Nasal cavity respiratory epithelium epithelial cell of viscerocranial mucosa (primary cell): ENCODE results near the gene RASSF10. TPM values are rescaled to one million over a fixed set of nuclear protein-coding genes. Genes with fewer than 3 reads are reported as not detected.

Source experiments
- total RNA-seq: library from RNA; depleted of rRNA; stranded (reverse); fragments of >200 nt; gene quantifications from 2 replicates; pipeline ENCODE4 v1.2.3, GENCODE V29; 2014

Gene RASSF10
- total RNA-seq = 2.1 and 3.3 TPM in 2 replicates

DNA sequence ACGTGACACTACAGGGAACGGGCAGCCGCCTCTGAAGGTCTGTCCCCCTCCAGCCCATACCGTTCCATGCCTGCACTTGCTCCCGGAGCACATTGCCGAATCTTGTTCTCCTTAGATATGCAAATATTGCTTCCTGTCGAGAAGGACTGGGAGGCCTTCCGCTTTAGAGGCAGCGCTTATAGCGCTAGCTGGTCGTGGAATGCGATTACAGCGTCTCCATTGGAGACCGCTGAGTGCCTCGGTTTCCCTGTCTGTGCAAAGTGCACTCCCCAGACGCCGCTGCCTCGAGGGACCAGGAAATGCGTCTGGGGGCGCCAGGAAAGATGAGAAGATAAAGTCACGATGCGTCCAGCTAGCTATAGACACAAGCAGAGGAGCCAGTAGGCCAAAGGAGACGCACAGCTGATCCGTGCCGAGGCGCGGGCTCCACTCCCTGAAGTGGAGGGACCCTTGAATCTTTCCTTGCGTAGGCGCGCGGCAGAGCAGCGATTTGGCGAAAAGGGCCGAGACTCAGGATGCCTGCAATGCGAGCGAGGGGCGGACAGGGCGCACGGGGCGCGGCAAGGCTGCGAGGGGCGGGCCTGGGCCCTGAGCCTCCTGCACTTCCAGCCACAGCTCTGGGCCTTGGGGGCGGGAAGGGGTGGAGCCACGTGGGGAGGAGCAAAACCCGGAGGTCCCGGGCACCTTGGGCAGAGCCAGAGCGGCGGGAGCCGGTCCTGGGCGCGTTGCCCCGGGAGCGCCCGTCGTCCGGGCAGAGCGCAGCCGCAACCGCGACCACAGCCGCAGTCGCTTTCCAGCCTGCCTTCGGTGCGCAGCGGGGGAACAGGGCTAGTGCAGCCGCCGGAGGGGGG is at the start of gene RASSF10:
RASSF10 (plus strand) TSS at position 692 of the 851 bp plus-strand sequence. CDS start 261 bp downstream, outside the sequence.

